Stomach (tissue), 9 donors: ENCODE measurements around the gene C1QTNF8. TPM values are rescaled to one million over a fixed set of nuclear protein-coding genes. Genes with fewer than 3 reads are reported as not detected.

Experiments used
- DNase-seq, 2 donors: peaks; one replicate each; pipeline versions ENCODE4 v3.0.0 to v3.0.0-alpha.2; 2013 to 2019
- H3K27ac ChIP-seq, 5 donors: fragments of 200-600 bp in 4 of 5; sonication (generic) in 4 of 5; one replicate each; pipeline ENCODE4 v1.5.1; 2013 to 2019; ENCODE audit warnings: mild to moderate bottlenecking in 1 of 5, moderate library complexity in 1 of 5
- H3K27me3 ChIP-seq, 3 donors: fragments of 200-600 bp; sonication (generic); one replicate each; pipeline ENCODE4 v1.5.1; 2017 to 2019; ENCODE audit warnings: mixed run types in 1 of 3
- H3K36me3 ChIP-seq, 4 donors: fragments of 200-600 bp; sonication (generic); 1 replicate in 3 of 4; 2 replicates in 1 of 4; pipeline ENCODE4 v1.5.1; 2016 to 2019
- H3K4me1 ChIP-seq, 4 donors: fragments of 200-600 bp; sonication (generic); one replicate each; pipeline ENCODE4 v1.5.1; 2016 to 2019
- H3K4me3 ChIP-seq, 4 donors: fragments of 200-600 bp; sonication (generic) in 3 of 4; one replicate each; pipeline ENCODE4 v1.5.1; 2016 to 2019; ENCODE audit warnings: mild to moderate bottlenecking in 1 of 4
- H3K9me3 ChIP-seq, 4 donors: fragments of 200-600 bp; sonication (generic); one replicate each; pipeline ENCODE4 v1.5.1; 2016 to 2019
- EP300 ChIP-seq: sonication (generic); formaldehyde crosslinking; IDR thresholded peaks from one replicate; pipeline ENCODE4 v1.6.1; 2017; ENCODE audit warnings: antibody characterized with exemption
- POLR2A ChIP-seq, 4 donors: fragments of 450-650 bp; IDR thresholded peaks; one replicate each; pipeline ENCODE4 v1.6.1; 2016; ENCODE audit warnings: antibody characterized with exemption in 4 of 4, control low read depth in 2 of 4, mild to moderate bottlenecking in 1 of 4, moderate library complexity in 1 of 4
- POLR2AphosphoS5 ChIP-seq, 3 donors: sonication (generic); formaldehyde crosslinking; IDR thresholded peaks; one replicate each; pipeline ENCODE4 v1.6.1; 2016; ENCODE audit warnings: antibody characterized with exemption in 3 of 3
- WGBS, 5 donors: extraction: QIAGEN DNeasy Blood & Tissue Kit in 3 of 5; methylation state at CpG; one replicate each; pipeline versions ENCODE4 v1.1.5 to v1.1.7; 2013 to 2018; 5-methylcytosine and 5-hydroxymethylcytosine counted together
- intact Hi-C: fragments of 100-400 bp; cut with DNase I; formaldehyde crosslinking; loops from one replicate; pipeline ENCODE4 v1.15.1; 2023; ENCODE audit warnings: low total_unique reads
- polyA plus RNA-seq, 3 donors: library from polyadenylated mRNA; stranded (reverse); fragments of 200-250 nt; gene quantifications; one replicate each; pipeline ENCODE4 v1.2.3, GENCODE V29; 2013
- total RNA-seq, 5 donors: library from RNA; depleted of rRNA; stranded (reverse); fragments of >200 nt; gene quantifications; one replicate each; pipeline versions ENCODE4 v1.1.0 to v1.2.3, GENCODE V29; 2014 to 2016
- TF ChIP-seq, protein P1 (sequence below), 7 experiments: fragments of 450-650 bp in 4 of 7; fragments of 200-600 bp in 3 of 7; sonication (generic) in 3 of 7; IDR thresholded peaks; one replicate each; pipeline ENCODE4 v1.5.1; 2016 to 2019; ENCODE audit warnings: antibody characterized with exemption in 7 of 7, control low read depth in 2 of 7, mild to moderate bottlenecking in 1 of 7
- donor health status: healthy with polysubstance abuse.
- donor health status: Bipolar disorder and iron deficiency.
- donor health status: healthy.

C1QTNF8 gene
- total and polyA plus RNA-seq, 8 donors: not detected

GRCh38 chr16:1121009-1121408 is 25.0 kb upstream of the C1QTNF8 start:
- Histone ChIP-seq H3K4me1 (peaks cover 0 to 7% (median 4%) of the 10 kb centered on the region in 4 donors), H3K27me3 (peaks cover 0 to 89% (median 18%) of the 10 kb centered on the region in 3 donors), H3K9me3 (no peaks in the 10 kb centered on the region), H3K36me3 (no peaks in the 10 kb centered on the region), H3K27ac (no peak overlapping the region), H3K4me3 (no peak overlapping the region)
- intact Hi-C loops: no loop called here
- WGBS, 5 donors: 70 to 78% (median 74%) methylated on average over 11 to 23 of the region's 23 CpGs
- TF ChIP-seq EP300 (no peak), POLR2A (IDR thresholded peaks at IDR 0.05) (no peak), POLR2AphosphoS5 (IDR thresholded peaks at IDR 0.05) (no peak)
- TF ChIP-seq, protein P1, sequence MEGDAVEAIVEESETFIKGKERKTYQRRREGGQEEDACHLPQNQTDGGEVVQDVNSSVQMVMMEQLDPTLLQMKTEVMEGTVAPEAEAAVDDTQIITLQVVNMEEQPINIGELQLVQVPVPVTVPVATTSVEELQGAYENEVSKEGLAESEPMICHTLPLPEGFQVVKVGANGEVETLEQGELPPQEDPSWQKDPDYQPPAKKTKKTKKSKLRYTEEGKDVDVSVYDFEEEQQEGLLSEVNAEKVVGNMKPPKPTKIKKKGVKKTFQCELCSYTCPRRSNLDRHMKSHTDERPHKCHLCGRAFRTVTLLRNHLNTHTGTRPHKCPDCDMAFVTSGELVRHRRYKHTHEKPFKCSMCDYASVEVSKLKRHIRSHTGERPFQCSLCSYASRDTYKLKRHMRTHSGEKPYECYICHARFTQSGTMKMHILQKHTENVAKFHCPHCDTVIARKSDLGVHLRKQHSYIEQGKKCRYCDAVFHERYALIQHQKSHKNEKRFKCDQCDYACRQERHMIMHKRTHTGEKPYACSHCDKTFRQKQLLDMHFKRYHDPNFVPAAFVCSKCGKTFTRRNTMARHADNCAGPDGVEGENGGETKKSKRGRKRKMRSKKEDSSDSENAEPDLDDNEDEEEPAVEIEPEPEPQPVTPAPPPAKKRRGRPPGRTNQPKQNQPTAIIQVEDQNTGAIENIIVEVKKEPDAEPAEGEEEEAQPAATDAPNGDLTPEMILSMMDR (IDR thresholded peaks at IDR 0.05): no peak
- DNase-seq: no peak

- Histone ChIP-seq H3K4me1 (peaks cover 0 to 5% (median 2%) of the 10 kb centered on the region in 4 donors), H3K9me3 (no peaks in the 10 kb centered on the region), H3K27me3 (peaks cover 0 to 87% (median 17%) of the 10 kb centered on the region in 3 donors), H3K36me3 (no peaks in the 10 kb centered on the region), H3K4me3 (no peak overlapping the region), H3K27ac (no peak overlapping the region)
- DNase-seq: no peak
- 46 to 74% (median 46%) methylated on average over 10 to 22 of the region's 22 CpGs for WGBS, 5 donors
- intact Hi-C loops: no loop called here
- TF ChIP-seq POLR2AphosphoS5 (IDR thresholded peaks at IDR 0.05) (no peak), POLR2A (IDR thresholded peaks at IDR 0.05) (no peak), EP300 (no peak)
- TF ChIP-seq, protein P1 (IDR thresholded peaks at IDR 0.05): no peak
Observed at GRCh38 chr16:1120577-1120941, 24.5 kb upstream of the C1QTNF8 start.

GRCh38 chr16:1119766-1120576 is 23.9 kb upstream of the C1QTNF8 start:
- H3K27me3 ChIP-seq: peaks cover 0 to 87% (median 14%) of the 10 kb centered on the region in 3 donors

DNA sequence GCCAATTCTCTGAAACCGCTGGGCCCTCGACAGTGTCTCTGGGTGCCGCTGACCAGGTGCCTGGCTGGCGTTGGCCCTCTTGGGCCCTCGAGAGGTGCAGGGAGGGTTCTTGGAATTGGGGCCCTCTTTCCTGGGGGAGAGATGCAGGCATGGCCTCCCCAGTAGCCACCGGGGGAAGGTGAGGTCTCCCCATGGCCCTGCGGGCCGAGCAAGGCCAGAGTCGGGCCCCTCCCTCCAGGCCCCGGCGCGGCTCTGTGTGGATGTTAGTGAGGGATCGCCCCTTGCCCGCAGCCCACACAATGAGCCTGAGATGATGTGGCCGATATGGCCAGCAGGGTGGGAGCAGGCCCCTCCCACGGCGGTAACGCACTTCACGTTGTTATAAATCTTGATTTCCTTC is 23.1 kb upstream of the C1QTNF8 start:
- intact Hi-C loops: no loop called here
- DNase-seq: no peak
- Histone ChIP-seq H3K27me3 (peaks cover 0 to 87% (median 19%) of the 10 kb centered on the region in 3 donors), H3K9me3 (no peaks in the 10 kb centered on the region), H3K4me1 (no peaks in the 10 kb centered on the region), H3K27ac (no peak overlapping the region), H3K36me3 (no peaks in the 10 kb centered on the region), H3K4me3 (no peak overlapping the region)
- 71 to 86% (median 78%) methylated on average over 16 to 19 of the region's 19 CpGs for WGBS, 5 donors
- no peak for TF ChIP-seq POLR2A (IDR thresholded peaks at IDR 0.05)
- TF ChIP-seq EP300: no peak
- TF ChIP-seq, protein P1 (IDR thresholded peaks at IDR 0.05): no peak
- no peak for TF ChIP-seq POLR2AphosphoS5 (IDR thresholded peaks at IDR 0.05)

More at GRCh38 chr16:1119766-1120576, 23.9 kb upstream of the C1QTNF8 start:
- no peaks in the 10 kb centered on the region for H3K4me1 ChIP-seq
- WGBS, 5 donors: 38 to 67% (median 51%) methylated on average over 15 to 35 of the region's 35 CpGs
- H3K36me3 ChIP-seq: no peaks in the 10 kb centered on the region
- TF ChIP-seq POLR2AphosphoS5 (IDR thresholded peaks at IDR 0.05) (no peak), EP300 (no peak), POLR2A (IDR thresholded peaks at IDR 0.05) (no peak)
- TF ChIP-seq, protein P1 (IDR thresholded peaks at IDR 0.05): no peak
- H3K27ac ChIP-seq: no peak overlapping the region
- no peaks in the 10 kb centered on the region for H3K9me3 ChIP-seq
- H3K4me3 ChIP-seq: no peak overlapping the region
- intact Hi-C loops: no loop called here
- no peak for DNase-seq
